Subcutaneous abdominal adipose tissue (tissue), 5 donors: ENCODE data around the gene NIT2.
A peak's percentile ranks its signal among the peaks of the same experiment; 100 is the strongest.

Source experiments
- H3K27ac ChIP-seq: one replicate; pipeline ENCODE4 v1.7.0; 2013; ENCODE audit warnings: low read depth, mild to moderate bottlenecking, inconsistent platforms, low read length, moderate library complexity
- H3K27me3 ChIP-seq, 5 donors: one replicate each; pipeline ENCODE4 v1.7.0; 2013; ENCODE audit warnings: low read length in 5 of 5, inconsistent platforms in 1 of 5; ENCODE audit not compliant: control insufficient read depth in 5 of 5, insufficient read depth in 4 of 5
- H3K36me3 ChIP-seq, 5 donors: one replicate each; pipeline ENCODE4 v1.7.0; 2013; ENCODE audit warnings: low read length in 5 of 5; ENCODE audit not compliant: control insufficient read depth in 5 of 5, insufficient read depth in 5 of 5
- H3K4me1 ChIP-seq, 5 donors: one replicate each; pipeline ENCODE4 v1.7.0; 2013; ENCODE audit warnings: low read length in 5 of 5, mild to moderate bottlenecking in 3 of 5, moderate library complexity in 1 of 5; ENCODE audit not compliant: control insufficient read depth in 5 of 5, insufficient read depth in 5 of 5
- H3K4me3 ChIP-seq, 5 donors: one replicate each; pipeline ENCODE4 v1.7.0; 2013; ENCODE audit warnings: low read length in 5 of 5, low read depth in 1 of 5
- H3K9ac ChIP-seq, 5 donors: one replicate each; pipeline ENCODE4 v1.7.0; 2013; ENCODE audit warnings: low read length in 5 of 5, mild to moderate bottlenecking in 4 of 5, moderate library complexity in 3 of 5
- H3K9me3 ChIP-seq, 5 donors: one replicate each; pipeline ENCODE4 v1.7.0; 2013; ENCODE audit warnings: low read length in 5 of 5; ENCODE audit not compliant: control insufficient read depth in 5 of 5
- donor health status: healthy.
- donor health status: healthy.
- donor health status: healthy.
- donor health status: healthy.
- donor health status: healthy.

NIT2 gene

GRCh38 chr3:100401674-100402041, 67.1 kb downstream of the NIT2 start:
- Histone ChIP-seq H3K4me3 (peak overlapping the region; percentile 91 to 99 (median 96)), H3K4me1 (peaks cover 0 to 55% (median 40%) of the 10 kb centered on the region in 5 donors), H3K27ac (peak overlapping the region; percentile 98)

GRCh38 chr3:100402256-100402655, 67.7 kb downstream of the NIT2 start:
- peak overlapping the region in 4 of 5 donors; percentile 75 to 99 (median 92) for H3K9ac ChIP-seq
- H3K4me3 ChIP-seq = peak overlapping the region; percentile 91 to 99 (median 96)
- no peaks in the 10 kb centered on the region for H3K27me3 ChIP-seq
- peak overlapping the region; percentile 98 for H3K27ac ChIP-seq
- H3K9me3 ChIP-seq = peaks cover 0 to 3% (median 0%) of the 10 kb centered on the region in 5 donors
- H3K36me3 ChIP-seq = no peaks in the 10 kb centered on the region
- peaks cover 0 to 51% (median 40%) of the 10 kb centered on the region in 5 donors for H3K4me1 ChIP-seq

More at GRCh38 chr3:100401674-100402041, 67.1 kb downstream of the NIT2 start:
- H3K36me3 ChIP-seq = no peaks in the 10 kb centered on the region
- H3K9ac ChIP-seq = peak overlapping the region; percentile 57 to 99 (median 92)
- H3K27me3 ChIP-seq = no peaks in the 10 kb centered on the region
- no peaks in the 10 kb centered on the region for H3K9me3 ChIP-seq

- Histone ChIP-seq H3K27me3 (no peaks in the 10 kb centered on the region), H3K9ac (peak overlapping the region in 1 of 5 donors; percentile 99), H3K9me3 (peaks cover 0 to 6% (median 2%) of the 10 kb centered on the region in 5 donors), H3K27ac (no peak overlapping the region), H3K4me3 (peak overlapping the region in 4 of 5 donors; percentile 12 to 99 (median 94)), H3K36me3 (no peaks in the 10 kb centered on the region), H3K4me1 (peaks cover 0 to 47% (median 40%) of the 10 kb centered on the region in 5 donors)
These were observed 68.3 kb downstream of the NIT2 start for GRCh38 chr3:100402891-100403290.

- no peaks in the 10 kb centered on the region for H3K27me3 ChIP-seq
- no peaks in the 10 kb centered on the region for H3K36me3 ChIP-seq
- H3K4me3 ChIP-seq = peak overlapping the region in 1 of 5 donors; percentile 91
- H3K9me3 ChIP-seq = peaks cover 0 to 6% (median 2%) of the 10 kb centered on the region in 5 donors
- peaks cover 0 to 43% (median 39%) of the 10 kb centered on the region in 5 donors for H3K4me1 ChIP-seq
- H3K9ac ChIP-seq = no peak overlapping the region
- no peak overlapping the region for H3K27ac ChIP-seq
These were observed 69.0 kb downstream of the NIT2 start for GRCh38 chr3:100403362-100404249.

- H3K9me3 ChIP-seq = peaks cover 0 to 6% (median 2%) of the 10 kb centered on the region in 5 donors
- H3K4me1 ChIP-seq = peaks cover 0 to 37% (median 33%) of the 10 kb centered on the region in 5 donors
- H3K36me3 ChIP-seq = no peaks in the 10 kb centered on the region
- no peaks in the 10 kb centered on the region for H3K27me3 ChIP-seq
- no peak overlapping the region for H3K9ac ChIP-seq
- no peak overlapping the region for H3K4me3 ChIP-seq
- H3K27ac ChIP-seq = no peak overlapping the region
These were observed 69.6 kb downstream of the NIT2 start for GRCh38 chr3:100404250-100404548.

- Histone ChIP-seq H3K27me3 (no peaks in the 10 kb centered on the region), H3K4me3 (no peak overlapping the region), H3K9me3 (peaks cover 0 to 12% (median 3%) of the 10 kb centered on the region in 5 donors), H3K27ac (no peak overlapping the region), H3K36me3 (peaks cover 0 to 4% (median 0%) of the 10 kb centered on the region in 5 donors), H3K4me1 (peaks cover 0 to 20% (median 12%) of the 10 kb centered on the region in 5 donors), H3K9ac (no peak overlapping the region)
These were observed 72.6 kb downstream of the NIT2 start for GRCh38 chr3:100407164-100407563.

- H3K9ac ChIP-seq = no peak overlapping the region
These were observed 73.5 kb downstream of the NIT2 start for GRCh38 chr3:100407977-100408532.

More at GRCh38 chr3:100407977-100408532, 73.5 kb downstream of the NIT2 start:
- Histone ChIP-seq H3K4me1 (peaks cover 0 to 11% (median 3%) of the 10 kb centered on the region in 5 donors), H3K27me3 (no peaks in the 10 kb centered on the region), H3K4me3 (no peak overlapping the region), H3K27ac (no peak overlapping the region), H3K9me3 (peaks cover 0 to 12% (median 3%) of the 10 kb centered on the region in 5 donors), H3K36me3 (peaks cover 0 to 4% (median 0%) of the 10 kb centered on the region in 5 donors)
